GM12801 (cell line): ENCODE results near the gene NOVA2.

Experiments
- CTCF ChIP-seq: IDR thresholded peaks from one replicate; pipeline ENCODE4 v1.5.1; 2011; ENCODE audit warnings: control low read depth; ENCODE audit not compliant: insufficient read length; ENCODE audit errors: extremely low read depth

The NOVA2 gene

GRCh38 chr19:46014534-46014933, 40.9 kb upstream of the NOVA2 start:
- TF ChIP-seq CTCF, result no peak

- TF ChIP-seq CTCF, result no peak
Observed at GRCh38 chr19:46009530-46010510, 36.2 kb upstream of the NOVA2 start.

- TF ChIP-seq CTCF, result no peak
Observed at GRCh38 chr19:46006411-46006810, 32.7 kb upstream of the NOVA2 start.

GRCh38 chr19:46002678-46003275, 29.1 kb upstream of the NOVA2 start:
- no peak for TF ChIP-seq CTCF

GRCh38 chr19:46000491-46001246, 27.0 kb upstream of the NOVA2 start:
- TF ChIP-seq CTCF, result no peak

GRCh38 chr19:45999653-46000121, 26.0 kb upstream of the NOVA2 start:
- no peak for TF ChIP-seq CTCF

GRCh38 chr19:45998834-45999233, 25.2 kb upstream of the NOVA2 start:
- TF ChIP-seq CTCF, result no peak
